ENCODE results near the gene SRGAP1. TPM values are rescaled to one million over a fixed set of nuclear protein-coding genes. Genes with fewer than 3 reads are reported as not detected.

The SRGAP1 gene
- total and polyA plus RNA-seq, 2 of the 8 experiments (the other 6 are each of a cell fraction or from before 2014, with no cell fraction given) = 3.2 to 7.3 TPM

DNA sequence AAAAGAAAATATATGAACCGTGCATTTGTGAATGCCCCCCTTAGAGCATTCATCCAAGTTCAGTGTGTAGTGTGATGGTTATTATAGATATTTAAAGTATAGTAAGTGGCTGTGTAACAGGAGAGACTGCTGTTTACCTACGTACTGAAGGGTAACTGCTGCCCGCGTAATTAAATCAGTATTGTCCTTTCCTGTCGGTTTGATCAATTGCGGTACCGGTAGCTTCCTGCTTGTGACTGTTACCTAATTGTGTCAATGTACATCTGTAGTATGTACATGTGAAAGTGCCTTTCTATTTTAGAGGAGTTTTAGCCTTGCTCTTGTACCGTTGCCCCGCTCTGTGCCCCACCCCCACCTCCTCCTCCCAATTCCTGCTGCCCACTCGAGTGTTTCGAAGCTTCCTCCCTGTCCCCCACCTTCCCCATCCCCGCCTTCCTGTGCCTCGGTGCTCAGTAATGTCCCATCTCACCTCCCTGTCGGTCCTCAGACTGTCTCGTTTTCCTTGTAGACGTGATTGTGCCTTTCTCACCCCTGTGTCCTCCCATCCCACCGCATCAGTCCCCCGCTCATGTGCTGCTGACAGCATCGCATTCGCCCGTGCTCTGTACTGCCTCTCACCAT, 302.6 kb downstream of the SRGAP1 start (continued):
- TF ChIP-seq, protein P1, sequence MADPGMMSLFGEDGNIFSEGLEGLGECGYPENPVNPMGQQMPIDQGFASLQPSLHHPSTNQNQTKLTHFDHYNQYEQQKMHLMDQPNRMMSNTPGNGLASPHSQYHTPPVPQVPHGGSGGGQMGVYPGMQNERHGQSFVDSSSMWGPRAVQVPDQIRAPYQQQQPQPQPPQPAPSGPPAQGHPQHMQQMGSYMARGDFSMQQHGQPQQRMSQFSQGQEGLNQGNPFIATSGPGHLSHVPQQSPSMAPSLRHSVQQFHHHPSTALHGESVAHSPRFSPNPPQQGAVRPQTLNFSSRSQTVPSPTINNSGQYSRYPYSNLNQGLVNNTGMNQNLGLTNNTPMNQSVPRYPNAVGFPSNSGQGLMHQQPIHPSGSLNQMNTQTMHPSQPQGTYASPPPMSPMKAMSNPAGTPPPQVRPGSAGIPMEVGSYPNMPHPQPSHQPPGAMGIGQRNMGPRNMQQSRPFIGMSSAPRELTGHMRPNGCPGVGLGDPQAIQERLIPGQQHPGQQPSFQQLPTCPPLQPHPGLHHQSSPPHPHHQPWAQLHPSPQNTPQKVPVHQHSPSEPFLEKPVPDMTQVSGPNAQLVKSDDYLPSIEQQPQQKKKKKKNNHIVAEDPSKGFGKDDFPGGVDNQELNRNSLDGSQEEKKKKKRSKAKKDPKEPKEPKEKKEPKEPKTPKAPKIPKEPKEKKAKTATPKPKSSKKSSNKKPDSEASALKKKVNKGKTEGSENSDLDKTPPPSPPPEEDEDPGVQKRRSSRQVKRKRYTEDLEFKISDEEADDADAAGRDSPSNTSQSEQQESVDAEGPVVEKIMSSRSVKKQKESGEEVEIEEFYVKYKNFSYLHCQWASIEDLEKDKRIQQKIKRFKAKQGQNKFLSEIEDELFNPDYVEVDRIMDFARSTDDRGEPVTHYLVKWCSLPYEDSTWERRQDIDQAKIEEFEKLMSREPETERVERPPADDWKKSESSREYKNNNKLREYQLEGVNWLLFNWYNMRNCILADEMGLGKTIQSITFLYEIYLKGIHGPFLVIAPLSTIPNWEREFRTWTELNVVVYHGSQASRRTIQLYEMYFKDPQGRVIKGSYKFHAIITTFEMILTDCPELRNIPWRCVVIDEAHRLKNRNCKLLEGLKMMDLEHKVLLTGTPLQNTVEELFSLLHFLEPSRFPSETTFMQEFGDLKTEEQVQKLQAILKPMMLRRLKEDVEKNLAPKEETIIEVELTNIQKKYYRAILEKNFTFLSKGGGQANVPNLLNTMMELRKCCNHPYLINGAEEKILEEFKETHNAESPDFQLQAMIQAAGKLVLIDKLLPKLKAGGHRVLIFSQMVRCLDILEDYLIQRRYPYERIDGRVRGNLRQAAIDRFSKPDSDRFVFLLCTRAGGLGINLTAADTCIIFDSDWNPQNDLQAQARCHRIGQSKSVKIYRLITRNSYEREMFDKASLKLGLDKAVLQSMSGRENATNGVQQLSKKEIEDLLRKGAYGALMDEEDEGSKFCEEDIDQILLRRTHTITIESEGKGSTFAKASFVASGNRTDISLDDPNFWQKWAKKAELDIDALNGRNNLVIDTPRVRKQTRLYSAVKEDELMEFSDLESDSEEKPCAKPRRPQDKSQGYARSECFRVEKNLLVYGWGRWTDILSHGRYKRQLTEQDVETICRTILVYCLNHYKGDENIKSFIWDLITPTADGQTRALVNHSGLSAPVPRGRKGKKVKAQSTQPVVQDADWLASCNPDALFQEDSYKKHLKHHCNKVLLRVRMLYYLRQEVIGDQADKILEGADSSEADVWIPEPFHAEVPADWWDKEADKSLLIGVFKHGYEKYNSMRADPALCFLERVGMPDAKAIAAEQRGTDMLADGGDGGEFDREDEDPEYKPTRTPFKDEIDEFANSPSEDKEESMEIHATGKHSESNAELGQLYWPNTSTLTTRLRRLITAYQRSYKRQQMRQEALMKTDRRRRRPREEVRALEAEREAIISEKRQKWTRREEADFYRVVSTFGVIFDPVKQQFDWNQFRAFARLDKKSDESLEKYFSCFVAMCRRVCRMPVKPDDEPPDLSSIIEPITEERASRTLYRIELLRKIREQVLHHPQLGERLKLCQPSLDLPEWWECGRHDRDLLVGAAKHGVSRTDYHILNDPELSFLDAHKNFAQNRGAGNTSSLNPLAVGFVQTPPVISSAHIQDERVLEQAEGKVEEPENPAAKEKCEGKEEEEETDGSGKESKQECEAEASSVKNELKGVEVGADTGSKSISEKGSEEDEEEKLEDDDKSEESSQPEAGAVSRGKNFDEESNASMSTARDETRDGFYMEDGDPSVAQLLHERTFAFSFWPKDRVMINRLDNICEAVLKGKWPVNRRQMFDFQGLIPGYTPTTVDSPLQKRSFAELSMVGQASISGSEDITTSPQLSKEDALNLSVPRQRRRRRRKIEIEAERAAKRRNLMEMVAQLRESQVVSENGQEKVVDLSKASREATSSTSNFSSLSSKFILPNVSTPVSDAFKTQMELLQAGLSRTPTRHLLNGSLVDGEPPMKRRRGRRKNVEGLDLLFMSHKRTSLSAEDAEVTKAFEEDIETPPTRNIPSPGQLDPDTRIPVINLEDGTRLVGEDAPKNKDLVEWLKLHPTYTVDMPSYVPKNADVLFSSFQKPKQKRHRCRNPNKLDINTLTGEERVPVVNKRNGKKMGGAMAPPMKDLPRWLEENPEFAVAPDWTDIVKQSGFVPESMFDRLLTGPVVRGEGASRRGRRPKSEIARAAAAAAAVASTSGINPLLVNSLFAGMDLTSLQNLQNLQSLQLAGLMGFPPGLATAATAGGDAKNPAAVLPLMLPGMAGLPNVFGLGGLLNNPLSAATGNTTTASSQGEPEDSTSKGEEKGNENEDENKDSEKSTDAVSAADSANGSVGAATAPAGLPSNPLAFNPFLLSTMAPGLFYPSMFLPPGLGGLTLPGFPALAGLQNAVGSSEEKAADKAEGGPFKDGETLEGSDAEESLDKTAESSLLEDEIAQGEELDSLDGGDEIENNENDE (IDR thresholded peaks at IDR 0.05; ENCODE audit: insufficient replicate concordance, low read length) = no peak
- TF ChIP-seq RAD21 (IDR thresholded peaks at IDR 0.05 in 1 of 2, conservative IDR thresholded peaks at IDR 0.05 in 1 of 2; ENCODE audit: low read depth in 2 of 2, low read length in 2 of 2) (no peak), NRF1 (IDR thresholded peaks at IDR 0.05; ENCODE audit: low read depth, low read length) (no peak), HDAC2 (IDR thresholded peaks at IDR 0.05; ENCODE audit: borderline replicate concordance in 1 of 2, low read depth in 2 of 2, low read length in 2 of 2) (no peak), RNF2 (IDR thresholded peaks at IDR 0.05; ENCODE audit: borderline replicate concordance, low read depth, low read length, missing control alignments, poor library complexity, severe bottlenecking) (no peak)
- TF ChIP-seq, protein P2, sequence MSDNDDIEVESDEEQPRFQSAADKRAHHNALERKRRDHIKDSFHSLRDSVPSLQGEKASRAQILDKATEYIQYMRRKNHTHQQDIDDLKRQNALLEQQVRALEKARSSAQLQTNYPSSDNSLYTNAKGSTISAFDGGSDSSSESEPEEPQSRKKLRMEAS (IDR thresholded peaks at IDR 0.05) = no peak
